Right lobe of liver (tissue), 4 donors: ENCODE measurements around the gene TBC1D25.

Experiments used
- CTCF ChIP-seq, 4 donors: fragments of 200-600 bp in 3 of 4; fragments of 450-650 bp in 1 of 4; IDR thresholded peaks; one replicate each; pipeline versions ENCODE4 v1.5.1 to v1.8.0; 2016 to 2022; ENCODE audit warnings: antibody characterized with exemption in 4 of 4, mild to moderate bottlenecking in 2 of 4
- POLR2A ChIP-seq: fragments of 450-650 bp; IDR thresholded peaks from one replicate; pipeline ENCODE4 v1.6.1; 2017; ENCODE audit warnings: antibody characterized with exemption, mild to moderate bottlenecking
- donor health status: DM: no; HTN: no; CAD: no.
- donor health status: DM: no; HTN: no; CAD: no.
- donor health status: DM: no; HTN: yes; CAD: no.

DNA sequence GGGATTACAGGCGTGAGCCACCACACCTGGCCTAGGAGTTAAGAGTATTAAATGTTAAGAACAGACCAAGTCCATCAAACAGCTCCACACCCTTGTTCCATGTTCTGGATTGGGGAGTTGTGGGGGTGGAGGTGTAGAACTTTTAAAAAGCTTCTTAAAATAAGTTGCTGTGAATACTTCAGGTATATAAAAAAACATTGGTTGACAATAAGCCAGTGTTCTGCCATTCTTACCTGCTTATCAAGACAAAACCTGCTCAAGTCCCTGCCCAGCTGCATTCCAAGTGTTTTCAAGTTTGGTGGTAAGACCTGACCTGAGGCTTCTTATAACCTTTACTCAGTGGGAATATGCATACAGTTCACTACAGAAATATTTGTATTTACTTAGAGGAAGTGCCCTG, 41.1 kb downstream of the TBC1D25 start:
- TF ChIP-seq CTCF (IDR thresholded peaks at IDR 0.05) = no peak
- TF ChIP-seq POLR2A = no peak
